Measurements from ENCODE around the gene CDH23.

CDH23 gene

GRCh38 chr10:71522442-71523144, 125.9 kb downstream of the CDH23 start:
- no peak for DNase-seq

GRCh38 chr10:71523756-71524155, 127.0 kb downstream of the CDH23 start:
- no peak for DNase-seq

GRCh38 chr10:71525092-71525491, 128.4 kb downstream of the CDH23 start:
- DNase-seq = no peak

GRCh38 chr10:71525721-71526120, 129.0 kb downstream of the CDH23 start:
- DNase-seq = no peak

GRCh38 chr10:71526653-71527052, 129.9 kb downstream of the CDH23 start:
- no peak for DNase-seq

- no peak for DNase-seq
These were observed 130.4 kb downstream of the CDH23 start for GRCh38 chr10:71527135-71527534.

GRCh38 chr10:71528371-71529206, 131.9 kb downstream of the CDH23 start:
- DNase-seq = no peak

- DNase-seq = no peak
These were observed 132.6 kb downstream of the CDH23 start for GRCh38 chr10:71529207-71529827.

- DNase-seq = no peak
These were observed 134.1 kb downstream of the CDH23 start for GRCh38 chr10:71530781-71531180.

GRCh38 chr10:71531485-71532446, 135.0 kb downstream of the CDH23 start:
- DNase-seq = no peak

- DNase-seq = no peak
These were observed 136.2 kb downstream of the CDH23 start for GRCh38 chr10:71532878-71533277.

- no peak for DNase-seq
These were observed 137.2 kb downstream of the CDH23 start for GRCh38 chr10:71533936-71534335.

- no peak for DNase-seq
These were observed 138.0 kb downstream of the CDH23 start for GRCh38 chr10:71534568-71535194.

GRCh38 chr10:71536332-71536731, 139.6 kb downstream of the CDH23 start:
- DNase-seq = no peak

- no peak for DNase-seq
These were observed 140.4 kb downstream of the CDH23 start for GRCh38 chr10:71537125-71537524.

GRCh38 chr10:71537681-71538080, 141.0 kb downstream of the CDH23 start:
- no peak for DNase-seq

- no peak for DNase-seq
These were observed 142.0 kb downstream of the CDH23 start for GRCh38 chr10:71538608-71539260.

GRCh38 chr10:71539442-71540118, 142.9 kb downstream of the CDH23 start:
- no peak for DNase-seq

- DNase-seq = no peak
These were observed 145.8 kb downstream of the CDH23 start for GRCh38 chr10:71542478-71542877.

GRCh38 chr10:71543608-71544170, 147.0 kb downstream of the CDH23 start:
- no peak for DNase-seq

GRCh38 chr10:71545001-71545400, 148.3 kb downstream of the CDH23 start:
- no peak for DNase-seq
